ENCODE results near the gene RELB. TPM values are rescaled to one million over a fixed set of nuclear protein-coding genes. Genes with fewer than 3 reads are reported as not detected.

The RELB gene
- total and polyA plus RNA-seq, 9 of the 15 experiments (the other 6 are each of a cell fraction or from before 2014, with no cell fraction given): 0.15 to 1.1 (median 0.28) TPM; not detected in 2

GRCh38 chr19:45035755-45036154 lies 34.5 kb downstream of the RELB start (continued):
- TF ChIP-seq MGA (IDR thresholded peaks at IDR 0.05) (no peak), FIP1L1 (IDR thresholded peaks at IDR 0.05; ENCODE audit: low read depth, low read length, poor library complexity, severe bottlenecking) (no peak), ZNF347 (CRISPR knock-in tag; IDR thresholded peaks at IDR 0.05; ENCODE audit: low read depth) (no peak), HLTF (IDR thresholded peaks at IDR 0.05) (peak; percentile 98), MYBL2 (IDR thresholded peaks at IDR 0.05; ENCODE audit: low read depth) (no peak), MYBL2 (CRISPR knock-in tag; IDR thresholded peaks at IDR 0.05; ENCODE audit: borderline replicate concordance) (no peak), GATAD2A (IDR thresholded peaks at IDR 0.05) (no peak), ZFP36 (IDR thresholded peaks at IDR 0.05; ENCODE audit: low read depth, low read length, partially characterized antibody) (no peak), FOXP1 (CRISPR knock-in tag; IDR thresholded peaks at IDR 0.05) (no peak), NFATC3 (IDR thresholded peaks at IDR 0.05) (no peak), HDGF (IDR thresholded peaks at IDR 0.05) (no peak), CEBPZ (IDR thresholded peaks at IDR 0.05; ENCODE audit: borderline replicate concordance, low read depth, low read length) (0 out of 2 replicates have a peak, but pooled peaks have one; percentile 44)
- TF ChIP-seq, protein P1, sequence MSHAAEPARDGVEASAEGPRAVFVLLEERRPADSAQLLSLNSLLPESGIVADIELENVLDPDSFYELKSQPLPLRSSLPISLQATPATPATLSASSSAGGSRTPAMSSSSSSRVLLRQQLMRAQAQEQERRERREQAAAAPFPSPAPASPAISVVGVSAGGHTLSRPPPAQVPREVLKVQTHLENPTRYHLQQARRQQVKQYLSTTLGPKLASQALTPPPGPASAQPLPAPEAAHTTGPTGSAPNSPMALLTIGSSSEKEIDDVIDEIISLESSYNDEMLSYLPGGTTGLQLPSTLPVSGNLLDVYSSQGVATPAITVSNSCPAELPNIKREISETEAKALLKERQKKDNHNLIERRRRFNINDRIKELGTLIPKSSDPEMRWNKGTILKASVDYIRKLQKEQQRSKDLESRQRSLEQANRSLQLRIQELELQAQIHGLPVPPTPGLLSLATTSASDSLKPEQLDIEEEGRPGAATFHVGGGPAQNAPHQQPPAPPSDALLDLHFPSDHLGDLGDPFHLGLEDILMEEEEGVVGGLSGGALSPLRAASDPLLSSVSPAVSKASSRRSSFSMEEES (CRISPR knock-in tag; IDR thresholded peaks at IDR 0.05): peak; percentile 78

All from K562 (cell line).